ENCODE measurements around the gene KCNIP4.

Gene KCNIP4

DNA sequence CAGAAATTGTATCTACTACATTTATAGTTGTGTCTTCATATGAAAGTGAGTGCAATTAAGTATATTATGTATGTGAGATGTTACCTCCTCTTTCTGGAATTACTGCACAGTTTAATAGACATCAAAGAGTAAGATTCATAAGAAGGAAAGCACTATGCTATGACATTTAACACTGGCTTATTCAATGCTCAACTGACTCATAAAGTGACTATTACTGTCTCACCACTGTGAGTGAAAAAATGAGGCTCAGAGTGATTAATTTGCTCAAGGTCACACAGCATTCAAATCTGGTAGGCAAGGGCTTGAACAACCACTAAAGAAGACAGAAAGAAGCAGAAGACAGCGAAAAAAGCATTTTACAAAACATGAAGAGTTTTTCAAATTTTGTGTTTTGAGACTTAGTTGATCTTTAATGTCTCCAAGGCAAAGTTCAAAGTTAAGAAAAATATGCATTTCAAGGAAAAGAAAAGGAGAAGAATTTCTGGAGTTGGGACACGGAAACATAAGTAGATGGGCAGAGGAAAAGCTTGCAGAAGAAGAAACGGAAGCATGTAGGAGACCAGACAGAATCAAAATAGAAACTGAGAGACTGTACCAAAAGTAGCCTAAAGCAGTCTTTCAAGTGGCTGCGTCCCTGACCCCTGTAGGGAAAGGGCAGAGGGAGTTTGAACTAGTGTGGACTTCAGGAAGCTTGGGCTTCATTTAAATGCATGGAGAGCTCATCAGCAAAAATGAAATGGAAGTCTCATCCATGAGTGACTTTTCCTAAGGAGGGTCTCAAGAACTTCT is 66.3 kb downstream of the KCNIP4 start:
- no peak overlapping the region for H3K4me3 ChIP-seq (ENCODE audit: low read length)
- TF ChIP-seq, protein P1, sequence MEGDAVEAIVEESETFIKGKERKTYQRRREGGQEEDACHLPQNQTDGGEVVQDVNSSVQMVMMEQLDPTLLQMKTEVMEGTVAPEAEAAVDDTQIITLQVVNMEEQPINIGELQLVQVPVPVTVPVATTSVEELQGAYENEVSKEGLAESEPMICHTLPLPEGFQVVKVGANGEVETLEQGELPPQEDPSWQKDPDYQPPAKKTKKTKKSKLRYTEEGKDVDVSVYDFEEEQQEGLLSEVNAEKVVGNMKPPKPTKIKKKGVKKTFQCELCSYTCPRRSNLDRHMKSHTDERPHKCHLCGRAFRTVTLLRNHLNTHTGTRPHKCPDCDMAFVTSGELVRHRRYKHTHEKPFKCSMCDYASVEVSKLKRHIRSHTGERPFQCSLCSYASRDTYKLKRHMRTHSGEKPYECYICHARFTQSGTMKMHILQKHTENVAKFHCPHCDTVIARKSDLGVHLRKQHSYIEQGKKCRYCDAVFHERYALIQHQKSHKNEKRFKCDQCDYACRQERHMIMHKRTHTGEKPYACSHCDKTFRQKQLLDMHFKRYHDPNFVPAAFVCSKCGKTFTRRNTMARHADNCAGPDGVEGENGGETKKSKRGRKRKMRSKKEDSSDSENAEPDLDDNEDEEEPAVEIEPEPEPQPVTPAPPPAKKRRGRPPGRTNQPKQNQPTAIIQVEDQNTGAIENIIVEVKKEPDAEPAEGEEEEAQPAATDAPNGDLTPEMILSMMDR (IDR thresholded peaks at IDR 0.05; ENCODE audit: insufficient read depth, low read depth, low read length, missing control alignments) = no peak
- peak; percentile 26 for DNase-seq (ENCODE audit: low read depth)

DNA sequence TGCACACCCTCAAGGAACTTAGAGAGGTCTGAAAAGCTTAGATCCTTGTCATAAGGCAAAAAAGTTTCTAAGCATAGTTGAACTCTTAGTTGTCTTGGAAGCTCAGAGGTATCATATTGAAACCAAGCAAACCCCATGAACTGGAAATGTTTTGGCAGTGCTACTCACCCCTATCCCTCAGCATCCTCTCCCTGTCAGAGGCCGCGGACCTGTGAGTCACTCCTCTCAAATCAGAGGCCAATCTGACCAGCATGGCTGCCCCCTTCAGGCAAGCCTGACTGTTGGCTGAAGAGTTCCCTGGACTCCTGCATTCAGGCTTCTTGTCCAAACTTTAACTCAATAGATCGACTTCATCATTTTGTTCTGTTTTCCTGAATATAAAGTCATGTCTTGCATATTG is 69.4 kb downstream of the KCNIP4 start:
- no peak for DNase-seq (ENCODE audit: low read depth)
- TF ChIP-seq, protein P1 (IDR thresholded peaks at IDR 0.05; ENCODE audit: insufficient read depth, low read depth, low read length, missing control alignments) = no peak
- no peak overlapping the region for H3K4me3 ChIP-seq (ENCODE audit: low read length)

- H3K4me3 ChIP-seq (ENCODE audit: low read length) = no peak overlapping the region
- TF ChIP-seq, protein P1 (IDR thresholded peaks at IDR 0.05; ENCODE audit: insufficient read depth, low read depth, low read length, missing control alignments) = no peak
- no peak for DNase-seq (ENCODE audit: low read depth)
Observed at GRCh38 chr4:21876711-21877110, 71.9 kb downstream of the KCNIP4 start.

DNA sequence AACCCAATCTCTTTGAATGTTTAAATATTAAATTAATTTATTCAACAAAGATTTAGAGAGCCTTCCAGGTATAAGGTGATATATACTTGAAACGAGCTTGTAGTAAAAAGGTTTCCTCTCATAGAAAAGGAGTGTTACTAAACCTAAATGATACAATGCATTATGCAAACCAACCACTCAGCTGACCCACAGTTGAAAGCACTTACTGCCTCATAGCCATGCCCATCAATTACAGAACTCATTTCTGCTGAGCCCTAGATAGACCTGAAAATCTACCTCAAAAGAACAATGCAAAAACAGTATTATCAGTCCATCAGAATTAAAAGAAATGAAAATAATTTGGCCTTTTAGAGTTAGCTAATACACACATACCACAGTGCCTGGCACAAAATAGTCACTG is 75.4 kb downstream of the KCNIP4 start:
- DNase-seq (ENCODE audit: low read depth) = no peak
- H3K4me3 ChIP-seq (ENCODE audit: low read length) = no peak overlapping the region
- TF ChIP-seq, protein P1 (IDR thresholded peaks at IDR 0.05; ENCODE audit: insufficient read depth, low read depth, low read length, missing control alignments) = no peak

DNA sequence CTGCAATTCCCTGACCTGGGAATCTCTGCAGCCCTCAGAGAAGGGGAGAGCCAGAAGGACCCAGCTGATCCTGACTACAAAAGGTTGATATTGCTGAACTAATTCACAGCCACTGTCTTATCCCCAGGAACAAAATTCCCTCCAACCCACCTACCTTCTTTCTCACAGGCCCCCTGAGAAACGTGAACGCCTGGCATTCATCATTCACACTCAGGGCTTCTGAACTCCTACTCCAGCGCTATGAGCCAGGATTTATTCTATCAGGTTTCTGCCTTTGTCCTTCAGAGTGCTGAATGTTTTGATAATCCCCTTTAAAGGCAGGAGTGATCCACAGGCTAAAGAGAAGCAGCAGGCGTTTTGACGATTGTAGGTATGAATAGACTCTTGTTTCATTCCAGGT is 76.5 kb downstream of the KCNIP4 start:
- H3K4me3 ChIP-seq (ENCODE audit: low read length) = no peak overlapping the region
- TF ChIP-seq, protein P1 (IDR thresholded peaks at IDR 0.05; ENCODE audit: insufficient read depth, low read depth, low read length, missing control alignments) = no peak
- no peak for DNase-seq (ENCODE audit: low read depth)

- peak; percentile 47 for DNase-seq (ENCODE audit: low read depth)
- H3K4me3 ChIP-seq (ENCODE audit: low read length) = no peak overlapping the region
- TF ChIP-seq, protein P1 (IDR thresholded peaks at IDR 0.05; ENCODE audit: insufficient read depth, low read depth, low read length, missing control alignments) = no peak
Observed at GRCh38 chr4:21869978-21870745, 78.4 kb downstream of the KCNIP4 start.
